ENCODE results near the gene NACA. TPM values are rescaled to one million over a fixed set of nuclear protein-coding genes. Genes with fewer than 3 reads are reported as not detected.

The NACA gene
- total RNA-seq, 3 donors from 2014 or later = 1,363 to 1,488 (median 1,386) TPM

DNA sequence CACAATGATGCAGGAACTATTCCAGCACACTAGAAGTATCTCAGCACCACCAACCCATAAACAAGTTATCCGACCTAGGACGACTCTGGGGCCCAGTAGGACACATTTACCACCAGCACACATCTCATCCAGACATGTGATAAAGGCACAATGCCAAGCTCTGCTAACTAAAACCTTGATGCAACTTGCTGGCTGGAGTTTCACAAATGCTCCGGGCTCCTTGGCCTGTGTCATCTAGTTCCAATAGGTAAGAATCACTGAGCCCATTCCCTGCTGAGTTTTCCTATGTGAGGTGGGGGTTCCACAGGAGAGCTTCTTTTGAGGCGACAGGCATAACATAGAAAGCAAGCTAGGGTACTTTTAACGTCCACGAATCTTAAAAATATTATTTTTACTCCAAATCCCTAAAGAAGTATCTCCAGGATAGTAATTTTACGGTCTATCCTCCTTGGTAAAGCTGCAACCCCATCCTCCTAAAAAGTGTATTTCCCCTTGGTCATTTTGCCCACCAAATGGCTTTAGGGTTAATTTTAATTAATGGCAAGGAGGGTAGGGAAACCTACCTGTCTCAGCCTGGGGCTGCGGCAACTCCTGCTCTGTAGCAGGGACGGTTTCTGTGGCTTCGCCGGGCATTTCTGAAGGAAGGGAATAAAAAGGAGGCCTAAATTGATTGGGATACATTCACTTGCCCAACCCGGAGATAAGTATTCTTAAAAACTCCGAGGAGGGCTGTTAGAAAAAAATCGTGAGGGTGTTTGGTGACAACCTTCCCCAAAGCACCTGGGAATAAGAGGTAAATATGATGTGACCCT, 1.0 kb downstream of the NACA start:
- peak overlapping the region; percentile 97 to 98 for H3K27ac ChIP-seq
- intact Hi-C loops (cut with DNase I; ENCODE audit: low total_unique reads) = no loop called here
- H3K36me3 ChIP-seq = no peaks in the 10 kb centered on the region
- TF ChIP-seq POLR2AphosphoS5 (IDR thresholded peaks at IDR 0.05) = peak; percentile 32 to 75 (median 71)
- no peak for TF ChIP-seq POLR2A (IDR thresholded peaks at IDR 0.05)
- peak; percentile 72 to 85 for DNase-seq (ENCODE audit: low spot score in 2 of 2)
- peak overlapping the region; percentile 87 to 97 (median 94) for H3K4me3 ChIP-seq
- H3K9me3 ChIP-seq = no peaks in the 10 kb centered on the region
- H3K27me3 ChIP-seq = no peaks in the 10 kb centered on the region
- peaks cover 10 to 39% of the 10 kb centered on the region in 2 donors for H3K4me1 ChIP-seq

DNA sequence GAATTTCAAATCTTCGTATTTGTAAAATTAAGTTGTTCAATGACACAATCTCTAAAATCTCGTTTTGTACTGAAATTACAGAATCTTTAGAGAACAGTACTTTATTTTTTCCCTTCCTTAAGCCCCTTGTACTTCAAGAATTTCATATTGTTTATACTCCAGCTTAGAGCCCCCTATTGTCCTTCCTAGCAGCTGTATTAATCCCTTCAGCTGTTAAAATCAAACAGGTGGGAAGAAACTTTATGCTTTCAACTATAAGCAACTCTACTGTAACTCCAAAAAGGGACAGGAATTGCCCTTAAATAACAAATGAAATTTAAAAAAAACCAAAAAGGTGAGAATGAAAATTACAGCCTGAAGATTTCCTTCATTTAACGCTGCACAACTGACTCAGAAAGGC, 1.7 kb downstream of the NACA start:
- Histone ChIP-seq H3K27me3 (no peaks in the 10 kb centered on the region), H3K4me1 (peaks cover 10 to 42% of the 10 kb centered on the region in 2 donors), H3K27ac (peak overlapping the region; percentile 97 to 98), H3K9me3 (no peaks in the 10 kb centered on the region), H3K36me3 (no peaks in the 10 kb centered on the region), H3K4me3 (peak overlapping the region; percentile 87 to 97 (median 94))
- TF ChIP-seq POLR2A (IDR thresholded peaks at IDR 0.05) (no peak), POLR2AphosphoS5 (IDR thresholded peaks at IDR 0.05) (no peak)
- TF ChIP-seq, protein P1, sequence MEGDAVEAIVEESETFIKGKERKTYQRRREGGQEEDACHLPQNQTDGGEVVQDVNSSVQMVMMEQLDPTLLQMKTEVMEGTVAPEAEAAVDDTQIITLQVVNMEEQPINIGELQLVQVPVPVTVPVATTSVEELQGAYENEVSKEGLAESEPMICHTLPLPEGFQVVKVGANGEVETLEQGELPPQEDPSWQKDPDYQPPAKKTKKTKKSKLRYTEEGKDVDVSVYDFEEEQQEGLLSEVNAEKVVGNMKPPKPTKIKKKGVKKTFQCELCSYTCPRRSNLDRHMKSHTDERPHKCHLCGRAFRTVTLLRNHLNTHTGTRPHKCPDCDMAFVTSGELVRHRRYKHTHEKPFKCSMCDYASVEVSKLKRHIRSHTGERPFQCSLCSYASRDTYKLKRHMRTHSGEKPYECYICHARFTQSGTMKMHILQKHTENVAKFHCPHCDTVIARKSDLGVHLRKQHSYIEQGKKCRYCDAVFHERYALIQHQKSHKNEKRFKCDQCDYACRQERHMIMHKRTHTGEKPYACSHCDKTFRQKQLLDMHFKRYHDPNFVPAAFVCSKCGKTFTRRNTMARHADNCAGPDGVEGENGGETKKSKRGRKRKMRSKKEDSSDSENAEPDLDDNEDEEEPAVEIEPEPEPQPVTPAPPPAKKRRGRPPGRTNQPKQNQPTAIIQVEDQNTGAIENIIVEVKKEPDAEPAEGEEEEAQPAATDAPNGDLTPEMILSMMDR (IDR thresholded peaks at IDR 0.05) = no peak
- intact Hi-C loops (cut with DNase I; ENCODE audit: low total_unique reads) = no loop called here
- DNase-seq (ENCODE audit: low spot score in 2 of 2) = no peak

DNA sequence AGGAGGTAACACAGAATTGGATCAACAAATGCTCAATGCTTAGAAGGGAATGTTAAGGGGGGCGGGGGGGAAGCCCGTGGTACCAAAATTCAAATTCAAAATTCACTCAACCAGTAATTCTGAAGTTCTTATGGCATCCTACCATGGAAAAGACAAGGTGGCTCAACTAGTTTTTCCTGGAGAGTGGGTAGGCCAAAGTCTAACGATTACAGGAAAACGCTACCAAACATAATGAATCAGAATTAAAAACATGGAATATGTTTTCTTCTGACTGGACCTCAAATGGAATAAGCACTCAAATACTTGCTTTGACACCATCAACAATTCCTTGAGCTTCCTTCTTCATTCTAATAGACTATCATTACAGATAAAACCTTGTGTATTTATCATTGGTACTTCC, 2.3 kb downstream of the NACA start:
- H3K36me3 ChIP-seq = no peaks in the 10 kb centered on the region
- peak overlapping the region; percentile 74 to 97 for H3K27ac ChIP-seq
- peak overlapping the region in 2 of 3 donors; percentile 87 to 97 for H3K4me3 ChIP-seq
- DNase-seq (ENCODE audit: low spot score in 2 of 2) = no peak
- no peaks in the 10 kb centered on the region for H3K9me3 ChIP-seq
- H3K4me1 ChIP-seq = peaks cover 10 to 42% of the 10 kb centered on the region in 2 donors
- TF ChIP-seq, protein P1 (IDR thresholded peaks at IDR 0.05) = no peak
- TF ChIP-seq POLR2A (IDR thresholded peaks at IDR 0.05) (no peak), POLR2AphosphoS5 (IDR thresholded peaks at IDR 0.05) (no peak)
- intact Hi-C loops (cut with DNase I; ENCODE audit: low total_unique reads) = no loop called here
- no peaks in the 10 kb centered on the region for H3K27me3 ChIP-seq

DNA sequence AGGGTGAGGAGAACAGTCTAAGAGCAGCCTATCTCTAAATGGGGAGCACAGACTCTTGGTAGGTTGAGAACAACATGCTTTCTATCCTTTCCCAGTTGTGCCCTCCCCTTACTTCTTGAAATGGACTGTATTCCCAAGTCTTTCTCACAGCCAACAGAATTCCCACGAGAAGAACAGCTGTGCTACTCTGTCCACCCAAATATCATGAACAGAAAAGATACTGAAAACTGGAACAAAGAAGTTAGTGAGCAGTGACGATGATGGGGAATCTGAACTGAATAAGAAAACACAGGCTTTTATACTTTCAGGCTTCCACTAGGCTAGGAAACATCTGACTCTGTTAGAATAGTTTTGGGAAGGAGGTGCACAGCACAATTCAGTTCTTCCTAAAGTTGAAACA, 3.4 kb downstream of the NACA start:
- Histone ChIP-seq H3K27me3 (no peaks in the 10 kb centered on the region), H3K36me3 (no peaks in the 10 kb centered on the region), H3K27ac (peak overlapping the region; percentile 74 to 97), H3K9me3 (no peaks in the 10 kb centered on the region), H3K4me1 (peaks cover 10 to 42% of the 10 kb centered on the region in 2 donors), H3K4me3 (peak overlapping the region in 2 of 3 donors; percentile 29 to 97)
- no peak for DNase-seq (ENCODE audit: low spot score in 2 of 2)
- TF ChIP-seq, protein P1 (IDR thresholded peaks at IDR 0.05) = no peak
- TF ChIP-seq POLR2AphosphoS5 (IDR thresholded peaks at IDR 0.05) (no peak), POLR2A (IDR thresholded peaks at IDR 0.05) (no peak)
- intact Hi-C loops (cut with DNase I; ENCODE audit: low total_unique reads) = no loop called here

DNA sequence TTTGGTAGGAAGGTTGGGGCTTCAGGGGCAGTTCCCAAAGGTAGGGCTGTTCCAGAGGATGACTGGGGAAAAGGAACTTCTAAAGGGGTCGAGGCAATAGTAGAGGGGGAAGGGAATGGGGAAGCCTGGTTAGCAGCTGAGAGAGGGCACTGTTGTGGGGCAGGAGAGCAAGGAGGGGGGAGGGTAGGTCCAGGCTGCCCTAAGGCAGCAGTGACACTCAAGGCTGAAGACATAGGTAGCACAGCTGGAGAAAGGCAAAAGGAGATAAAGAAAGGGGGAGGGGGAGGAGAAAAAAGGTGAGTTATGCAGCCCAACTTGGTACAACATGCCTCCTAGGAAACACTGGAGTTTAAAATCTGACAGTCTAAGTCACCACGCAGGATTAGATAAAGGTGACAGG, 3.9 kb downstream of the NACA start:
- Histone ChIP-seq H3K4me3 (peak overlapping the region in 1 of 3 donors; percentile 97), H3K4me1 (peaks cover 10 to 42% of the 10 kb centered on the region in 2 donors), H3K36me3 (no peaks in the 10 kb centered on the region), H3K27me3 (no peaks in the 10 kb centered on the region), H3K9me3 (no peaks in the 10 kb centered on the region), H3K27ac (peak overlapping the region; percentile 74 to 97)
- intact Hi-C loops (cut with DNase I; ENCODE audit: low total_unique reads) = no loop called here
- TF ChIP-seq POLR2AphosphoS5 (IDR thresholded peaks at IDR 0.05) (no peak), POLR2A (IDR thresholded peaks at IDR 0.05) (no peak)
- TF ChIP-seq, protein P1 (IDR thresholded peaks at IDR 0.05) = no peak
- DNase-seq (ENCODE audit: low spot score in 2 of 2) = no peak

All from breast epithelium (tissue), 4 donors.